ENCODE measurements around the gene EIF4B.

EIF4B gene, protein sequence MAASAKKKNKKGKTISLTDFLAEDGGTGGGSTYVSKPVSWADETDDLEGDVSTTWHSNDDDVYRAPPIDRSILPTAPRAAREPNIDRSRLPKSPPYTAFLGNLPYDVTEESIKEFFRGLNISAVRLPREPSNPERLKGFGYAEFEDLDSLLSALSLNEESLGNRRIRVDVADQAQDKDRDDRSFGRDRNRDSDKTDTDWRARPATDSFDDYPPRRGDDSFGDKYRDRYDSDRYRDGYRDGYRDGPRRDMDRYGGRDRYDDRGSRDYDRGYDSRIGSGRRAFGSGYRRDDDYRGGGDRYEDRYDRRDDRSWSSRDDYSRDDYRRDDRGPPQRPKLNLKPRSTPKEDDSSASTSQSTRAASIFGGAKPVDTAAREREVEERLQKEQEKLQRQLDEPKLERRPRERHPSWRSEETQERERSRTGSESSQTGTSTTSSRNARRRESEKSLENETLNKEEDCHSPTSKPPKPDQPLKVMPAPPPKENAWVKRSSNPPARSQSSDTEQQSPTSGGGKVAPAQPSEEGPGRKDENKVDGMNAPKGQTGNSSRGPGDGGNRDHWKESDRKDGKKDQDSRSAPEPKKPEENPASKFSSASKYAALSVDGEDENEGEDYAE

DNA sequence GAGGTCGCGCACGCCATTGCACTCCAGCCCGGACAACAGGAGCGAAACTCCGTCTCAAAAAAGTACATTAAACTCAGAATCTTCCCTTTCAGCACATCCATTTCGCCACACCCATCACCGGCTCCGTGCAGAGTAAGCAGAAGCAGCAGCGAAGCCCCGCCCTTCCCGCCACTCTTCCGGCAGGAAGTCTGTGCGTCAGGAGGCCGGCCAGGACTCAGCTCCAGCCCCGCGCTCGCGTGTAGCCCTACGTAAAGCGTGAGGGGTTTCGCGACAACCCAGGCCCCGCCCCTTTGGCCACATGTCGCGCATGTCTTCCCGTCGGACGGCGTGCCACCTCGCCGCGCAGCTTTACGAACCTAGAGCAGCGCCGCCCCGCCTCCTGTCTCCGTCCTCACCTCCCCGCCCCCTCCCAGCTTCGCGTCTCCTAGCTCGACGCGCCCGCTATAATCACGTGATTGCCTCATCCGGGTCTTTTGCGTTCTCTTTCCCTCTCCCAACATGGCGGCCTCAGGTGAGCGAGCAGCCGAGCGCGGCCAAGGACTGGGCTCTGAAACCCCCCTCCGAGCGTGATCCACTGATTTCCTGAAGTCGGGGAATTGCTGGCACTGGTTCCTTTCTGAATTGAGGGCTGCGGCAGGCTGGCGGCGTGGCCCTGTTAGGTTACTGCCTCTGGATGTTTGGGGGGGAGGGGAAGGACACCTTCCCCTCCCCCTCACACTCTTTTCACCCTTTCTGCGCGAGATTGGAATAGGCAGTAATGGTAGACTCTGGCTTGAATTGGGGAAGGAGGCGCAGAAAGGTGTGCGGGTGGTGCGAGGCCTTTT lies at the start of gene EIF4B:
Gene EIF4B, plus strand, starts transcription at position 471 of the 824 bp plus-strand sequence. Its CDS starts 28 bp downstream, at position 499.
- Histone ChIP-seq H3K27ac (ENCODE audit: low read length) (peak within 1 kb of the TSS; percentile 88), H3K9me3 (ENCODE audit: control insufficient read depth in 2 of 2, low read length in 2 of 2) (no peaks in the 10 kb centered on the region), H3K4me1 (ENCODE audit: control insufficient read depth, insufficient read depth, low read length) (peaks cover 36% of the 10 kb centered on the region), H3K36me3 (ENCODE audit: control insufficient read depth in 2 of 2, insufficient read depth in 2 of 2, low read length in 2 of 2) (no peaks in the 10 kb centered on the region), H3K4me3 (ENCODE audit: low read length in 2 of 2) (peak within 1 kb of the TSS; percentile 96 to 98), H3K9ac (ENCODE audit: low read length in 2 of 2) (peak within 1 kb of the TSS; percentile 90 to 96), H3K27me3 (ENCODE audit: control insufficient read depth in 1 of 2, insufficient read depth in 2 of 2, low read length in 2 of 2) (no peaks in the 10 kb centered on the region)

- Histone ChIP-seq H3K36me3 (ENCODE audit: control insufficient read depth in 2 of 2, insufficient read depth in 2 of 2, low read length in 2 of 2) (no peaks in the 10 kb centered on the region), H3K4me3 (ENCODE audit: low read length in 2 of 2) (no peak overlapping the region), H3K4me1 (ENCODE audit: control insufficient read depth, insufficient read depth, low read length) (no peaks in the 10 kb centered on the region), H3K9ac (ENCODE audit: low read length in 2 of 2) (no peak overlapping the region), H3K27me3 (ENCODE audit: control insufficient read depth in 1 of 2, insufficient read depth in 2 of 2, low read length in 2 of 2) (no peaks in the 10 kb centered on the region), H3K27ac (ENCODE audit: low read length) (no peak overlapping the region), H3K9me3 (ENCODE audit: control insufficient read depth in 2 of 2, low read length in 2 of 2) (no peaks in the 10 kb centered on the region)
These were observed 49.3 kb upstream of the EIF4B start for GRCh38 chr12:52956987-52957386.

- H3K9me3 ChIP-seq (ENCODE audit: control insufficient read depth in 2 of 2, low read length in 2 of 2): no peaks in the 10 kb centered on the region
- H3K4me3 ChIP-seq (ENCODE audit: low read length in 2 of 2): peak overlapping the region in 1 of 2 donors; percentile 60
- peaks cover 4 to 19% of the 10 kb centered on the region in 2 donors for H3K27me3 ChIP-seq (ENCODE audit: control insufficient read depth in 1 of 2, insufficient read depth in 2 of 2, low read length in 2 of 2)
- no peaks in the 10 kb centered on the region for H3K36me3 ChIP-seq (ENCODE audit: control insufficient read depth in 2 of 2, insufficient read depth in 2 of 2, low read length in 2 of 2)
- peaks cover 8% of the 10 kb centered on the region for H3K4me1 ChIP-seq (ENCODE audit: control insufficient read depth, insufficient read depth, low read length)
- no peak overlapping the region for H3K27ac ChIP-seq (ENCODE audit: low read length)
- no peak overlapping the region for H3K9ac ChIP-seq (ENCODE audit: low read length in 2 of 2)
These were observed 41.5 kb upstream of the EIF4B start for GRCh38 chr12:52964556-52965336.

DNA sequence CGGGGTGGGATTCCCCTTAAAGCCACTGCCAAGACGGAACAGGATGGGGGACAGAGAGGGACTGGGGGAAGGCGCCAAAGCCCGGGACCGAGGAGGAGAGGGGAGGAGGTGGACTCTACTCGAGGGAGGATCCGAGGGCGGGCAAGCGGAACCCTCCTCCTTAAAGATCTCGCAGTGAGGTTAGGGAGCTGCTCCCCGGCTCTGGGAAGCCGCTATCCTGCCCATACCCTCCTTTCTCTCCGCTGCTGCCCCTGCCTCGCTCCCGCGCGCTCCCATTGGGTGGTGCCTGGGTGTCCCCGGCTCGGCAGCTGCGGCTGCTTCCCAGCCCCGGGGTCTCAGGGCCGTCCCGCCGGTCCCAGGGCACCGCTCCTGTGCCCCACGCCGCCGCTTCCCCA lies 40.9 kb upstream of the EIF4B start:
- H3K9ac ChIP-seq (ENCODE audit: low read length in 2 of 2): no peak overlapping the region
- no peaks in the 10 kb centered on the region for H3K9me3 ChIP-seq (ENCODE audit: control insufficient read depth in 2 of 2, low read length in 2 of 2)
- no peaks in the 10 kb centered on the region for H3K36me3 ChIP-seq (ENCODE audit: control insufficient read depth in 2 of 2, insufficient read depth in 2 of 2, low read length in 2 of 2)
- H3K4me1 ChIP-seq (ENCODE audit: control insufficient read depth, insufficient read depth, low read length): peaks cover 14% of the 10 kb centered on the region
- no peak overlapping the region for H3K27ac ChIP-seq (ENCODE audit: low read length)
- H3K4me3 ChIP-seq (ENCODE audit: low read length in 2 of 2): peak overlapping the region in 1 of 2 donors; percentile 60
- peaks cover 4 to 19% of the 10 kb centered on the region in 2 donors for H3K27me3 ChIP-seq (ENCODE audit: control insufficient read depth in 1 of 2, insufficient read depth in 2 of 2, low read length in 2 of 2)

- H3K9ac ChIP-seq (ENCODE audit: low read length in 2 of 2): no peak overlapping the region
- H3K4me3 ChIP-seq (ENCODE audit: low read length in 2 of 2): no peak overlapping the region
- no peaks in the 10 kb centered on the region for H3K9me3 ChIP-seq (ENCODE audit: control insufficient read depth in 2 of 2, low read length in 2 of 2)
- H3K36me3 ChIP-seq (ENCODE audit: control insufficient read depth in 2 of 2, insufficient read depth in 2 of 2, low read length in 2 of 2): no peaks in the 10 kb centered on the region
- no peak overlapping the region for H3K27ac ChIP-seq (ENCODE audit: low read length)
- H3K27me3 ChIP-seq (ENCODE audit: control insufficient read depth in 1 of 2, insufficient read depth in 2 of 2, low read length in 2 of 2): peaks cover 6 to 14% of the 10 kb centered on the region in 2 donors
- H3K4me1 ChIP-seq (ENCODE audit: control insufficient read depth, insufficient read depth, low read length): peaks cover 16% of the 10 kb centered on the region
These were observed 37.0 kb upstream of the EIF4B start for GRCh38 chr12:52969166-52969795.

DNA sequence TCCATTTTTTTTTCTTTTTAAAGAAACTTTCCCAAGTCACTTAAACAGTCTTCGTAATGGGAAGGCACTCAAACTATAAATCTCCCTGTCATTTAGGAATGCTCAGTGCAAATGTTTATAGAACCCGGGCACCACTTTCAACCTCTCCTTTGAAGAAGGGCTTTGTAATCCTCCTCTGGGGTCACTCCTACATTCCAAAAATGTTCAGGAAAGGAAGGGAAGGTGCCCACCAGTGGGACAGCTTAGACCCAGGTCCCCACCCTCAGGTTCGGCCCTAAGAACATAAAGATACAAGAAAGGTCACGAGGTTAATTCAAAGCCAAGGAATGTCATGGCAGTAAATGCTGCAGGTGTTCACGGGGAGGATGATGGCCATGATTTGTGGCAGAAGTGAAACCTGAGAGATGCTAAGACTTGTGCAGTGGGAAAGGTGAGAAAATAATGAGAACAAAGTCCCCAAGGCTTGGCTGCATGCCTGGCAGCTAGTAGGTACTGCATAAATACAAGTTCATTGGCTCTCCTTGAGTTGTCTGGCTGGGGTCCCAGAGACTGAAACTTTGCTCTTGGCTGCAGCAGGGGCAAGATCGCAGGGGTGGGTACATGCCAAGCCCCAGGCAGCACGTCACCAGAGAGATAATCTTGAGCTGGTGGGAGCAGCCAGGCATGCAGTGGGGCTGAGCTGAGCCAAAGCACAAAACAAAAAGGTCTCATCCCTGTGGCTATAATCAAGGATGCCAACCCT lies 36.3 kb upstream of the EIF4B start:
- Histone ChIP-seq H3K4me3 (ENCODE audit: low read length in 2 of 2) (no peak overlapping the region), H3K4me1 (ENCODE audit: control insufficient read depth, insufficient read depth, low read length) (peaks cover 18% of the 10 kb centered on the region), H3K9ac (ENCODE audit: low read length in 2 of 2) (no peak overlapping the region), H3K27ac (ENCODE audit: low read length) (no peak overlapping the region), H3K27me3 (ENCODE audit: control insufficient read depth in 1 of 2, insufficient read depth in 2 of 2, low read length in 2 of 2) (peaks cover 6 to 7% of the 10 kb centered on the region in 2 donors), H3K9me3 (ENCODE audit: control insufficient read depth in 2 of 2, low read length in 2 of 2) (no peaks in the 10 kb centered on the region), H3K36me3 (ENCODE audit: control insufficient read depth in 2 of 2, insufficient read depth in 2 of 2, low read length in 2 of 2) (no peaks in the 10 kb centered on the region)

DNA sequence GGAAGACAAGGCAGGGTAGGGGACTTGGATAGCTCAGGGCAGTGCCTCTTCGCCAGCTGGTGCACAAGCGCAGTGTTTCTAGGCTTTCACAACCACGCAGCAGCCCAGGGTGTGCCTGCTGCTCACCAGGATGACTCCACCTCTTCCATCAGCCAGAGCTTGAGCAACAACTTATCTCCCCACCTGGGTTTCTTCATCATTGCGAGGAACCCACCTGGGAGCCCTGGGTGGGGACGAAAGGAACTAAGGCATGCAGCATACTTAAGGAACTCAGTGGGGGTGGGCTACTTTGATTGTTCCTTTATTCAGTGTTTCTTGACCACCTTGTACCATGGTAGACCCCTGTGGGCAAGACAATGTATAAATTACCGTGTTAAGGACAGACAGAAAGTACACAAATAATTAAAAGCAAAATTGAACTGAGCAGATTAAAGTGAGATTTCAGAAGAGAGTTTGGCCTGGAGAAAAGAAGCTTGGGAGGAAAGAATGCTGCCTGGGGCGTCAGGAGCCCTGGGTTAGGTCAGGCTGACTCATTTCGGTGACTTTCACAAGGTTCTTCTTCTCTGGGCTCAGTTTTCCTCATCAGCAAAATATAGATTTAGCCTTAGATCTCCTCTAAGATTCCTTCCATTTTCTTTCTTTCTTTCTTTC lies 34.5 kb upstream of the EIF4B start:
- no peaks in the 10 kb centered on the region for H3K36me3 ChIP-seq (ENCODE audit: control insufficient read depth in 2 of 2, insufficient read depth in 2 of 2, low read length in 2 of 2)
- H3K4me3 ChIP-seq (ENCODE audit: low read length in 2 of 2): no peak overlapping the region
- H3K27me3 ChIP-seq (ENCODE audit: control insufficient read depth in 1 of 2, insufficient read depth in 2 of 2, low read length in 2 of 2): peaks cover 0 to 6% of the 10 kb centered on the region in 2 donors
- H3K27ac ChIP-seq (ENCODE audit: low read length): no peak overlapping the region
- H3K4me1 ChIP-seq (ENCODE audit: control insufficient read depth, insufficient read depth, low read length): peaks cover 16% of the 10 kb centered on the region
- no peaks in the 10 kb centered on the region for H3K9me3 ChIP-seq (ENCODE audit: control insufficient read depth in 2 of 2, low read length in 2 of 2)
- H3K9ac ChIP-seq (ENCODE audit: low read length in 2 of 2): no peak overlapping the region

- no peak overlapping the region for H3K9ac ChIP-seq (ENCODE audit: low read length in 2 of 2)
- no peaks in the 10 kb centered on the region for H3K9me3 ChIP-seq (ENCODE audit: control insufficient read depth in 2 of 2, low read length in 2 of 2)
These were observed 31.1 kb upstream of the EIF4B start for GRCh38 chr12:52975204-52975603.

DNA sequence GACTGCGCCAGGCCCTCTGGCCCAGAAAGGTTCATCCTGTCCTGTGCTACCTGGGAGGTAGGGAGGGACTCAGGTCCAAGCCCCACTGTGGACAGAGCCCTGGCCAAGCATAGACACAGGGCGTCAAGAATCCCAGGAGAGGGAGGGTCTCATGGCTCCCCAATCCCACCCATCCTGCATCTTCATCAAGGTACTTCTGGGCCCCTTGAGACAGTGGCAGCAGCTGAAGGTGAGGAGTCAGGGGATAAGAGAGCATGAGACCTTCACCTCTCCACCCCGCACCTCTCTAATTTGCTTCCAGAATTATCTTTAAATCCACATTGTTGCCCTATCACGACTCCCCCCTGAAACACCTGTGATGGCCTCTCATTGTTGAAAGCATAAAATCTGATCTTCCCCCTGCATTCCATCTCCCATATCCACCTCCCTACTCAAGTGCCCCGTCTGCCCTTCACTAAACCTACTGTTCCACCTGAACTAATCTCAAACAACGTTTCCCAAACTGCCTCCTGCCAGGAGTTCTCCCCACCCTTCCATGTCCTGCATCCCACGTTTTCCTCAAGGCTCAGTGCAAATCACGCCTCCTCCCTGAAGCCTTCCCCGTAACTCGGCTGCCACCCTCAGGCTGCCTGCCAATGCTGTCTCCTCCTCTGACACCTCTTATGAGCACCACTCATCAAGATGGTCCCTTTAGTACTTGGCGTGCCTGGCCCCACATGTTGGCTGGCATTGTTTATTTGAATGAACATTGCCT lies 30.3 kb upstream of the EIF4B start:
- H3K27me3 ChIP-seq (ENCODE audit: control insufficient read depth in 1 of 2, insufficient read depth in 2 of 2, low read length in 2 of 2): peaks cover 0 to 8% of the 10 kb centered on the region in 2 donors
- no peak overlapping the region for H3K27ac ChIP-seq (ENCODE audit: low read length)
- no peaks in the 10 kb centered on the region for H3K9me3 ChIP-seq (ENCODE audit: control insufficient read depth in 2 of 2, low read length in 2 of 2)
- no peak overlapping the region for H3K4me3 ChIP-seq (ENCODE audit: low read length in 2 of 2)
- no peaks in the 10 kb centered on the region for H3K36me3 ChIP-seq (ENCODE audit: control insufficient read depth in 2 of 2, insufficient read depth in 2 of 2, low read length in 2 of 2)
- no peak overlapping the region for H3K9ac ChIP-seq (ENCODE audit: low read length in 2 of 2)
- peaks cover 11% of the 10 kb centered on the region for H3K4me1 ChIP-seq (ENCODE audit: control insufficient read depth, insufficient read depth, low read length)

More at GRCh38 chr12:52975204-52975603, 31.1 kb upstream of the EIF4B start:
- Histone ChIP-seq H3K27ac (ENCODE audit: low read length) (no peak overlapping the region), H3K4me1 (ENCODE audit: control insufficient read depth, insufficient read depth, low read length) (peaks cover 11% of the 10 kb centered on the region), H3K36me3 (ENCODE audit: control insufficient read depth in 2 of 2, insufficient read depth in 2 of 2, low read length in 2 of 2) (no peaks in the 10 kb centered on the region), H3K4me3 (ENCODE audit: low read length in 2 of 2) (no peak overlapping the region), H3K27me3 (ENCODE audit: control insufficient read depth in 1 of 2, insufficient read depth in 2 of 2, low read length in 2 of 2) (peaks cover 0 to 8% of the 10 kb centered on the region in 2 donors)
